Raji (cell line): ENCODE measurements around the gene PHAX.
A peak's percentile ranks its signal among the peaks of the same experiment; 100 is the strongest.

ENCODE experiments used
- POLR2A ChIP-seq: IDR thresholded peaks from 2 replicates; pipeline ENCODE4 v1.6.1; 2011; ENCODE audit warnings: low read depth, low read length, control low read depth; ENCODE audit not compliant: insufficient read depth

Gene PHAX

GRCh38 chr5:126600631-126601511 is at the start of gene PHAX:
Gene PHAX (plus strand): TSS chr5:126600947. CDS start chr5:126600963, 16 bp downstream.
- TF ChIP-seq POLR2A: peak; percentile 90

- no peak for TF ChIP-seq POLR2A
These were observed 48.1 kb upstream of the PHAX start for GRCh38 chr5:126552614-126553013.

- TF ChIP-seq POLR2A: no peak
These were observed 38.8 kb upstream of the PHAX start for GRCh38 chr5:126561908-126562307.

GRCh38 chr5:126562823-126563222 is 37.9 kb upstream of the PHAX start:
- TF ChIP-seq POLR2A: no peak

GRCh38 chr5:126568206-126568755 is 32.5 kb upstream of the PHAX start:
- TF ChIP-seq POLR2A: no peak

- no peak for TF ChIP-seq POLR2A
These were observed 25.1 kb upstream of the PHAX start for GRCh38 chr5:126575644-126576043.

- TF ChIP-seq POLR2A: no peak
These were observed 23.8 kb upstream of the PHAX start for GRCh38 chr5:126576974-126577373.

- TF ChIP-seq POLR2A: no peak
These were observed 23.3 kb upstream of the PHAX start for GRCh38 chr5:126577415-126577814.

- no peak for TF ChIP-seq POLR2A
These were observed 21.0 kb upstream of the PHAX start for GRCh38 chr5:126579716-126580115.

- TF ChIP-seq POLR2A: no peak
These were observed 17.0 kb upstream of the PHAX start for GRCh38 chr5:126583761-126584160.

- no peak for TF ChIP-seq POLR2A
These were observed 13.0 kb upstream of the PHAX start for GRCh38 chr5:126587551-126588390.

GRCh38 chr5:126589536-126590297 is 11.0 kb upstream of the PHAX start:
- no peak for TF ChIP-seq POLR2A

GRCh38 chr5:126591549-126591948 is 9.2 kb upstream of the PHAX start:
- no peak for TF ChIP-seq POLR2A

- no peak for TF ChIP-seq POLR2A
These were observed 5.8 kb upstream of the PHAX start, which contains the start of gene ALDH7A1 for GRCh38 chr5:126594748-126595485. Gene ALDH7A1 (minus strand): TSS chr5:126595219. CDS start chr5:126595198, 21 bp downstream.
